GM12874 (cell line): Measurements from ENCODE around the gene RHBDD1.

Source experiments
- TF ChIP-seq, protein P1 (sequence below): IDR thresholded peaks from 2 replicates; pipeline ENCODE4 v1.5.1; 2011; ENCODE audit warnings: low read depth, mild to moderate bottlenecking, control low read depth, low read length, moderate library complexity; ENCODE audit not compliant: insufficient read depth

Gene RHBDD1

GRCh38 chr2:226884166-226884565 is 48.3 kb downstream of the RHBDD1 start:
- TF ChIP-seq, protein P1, sequence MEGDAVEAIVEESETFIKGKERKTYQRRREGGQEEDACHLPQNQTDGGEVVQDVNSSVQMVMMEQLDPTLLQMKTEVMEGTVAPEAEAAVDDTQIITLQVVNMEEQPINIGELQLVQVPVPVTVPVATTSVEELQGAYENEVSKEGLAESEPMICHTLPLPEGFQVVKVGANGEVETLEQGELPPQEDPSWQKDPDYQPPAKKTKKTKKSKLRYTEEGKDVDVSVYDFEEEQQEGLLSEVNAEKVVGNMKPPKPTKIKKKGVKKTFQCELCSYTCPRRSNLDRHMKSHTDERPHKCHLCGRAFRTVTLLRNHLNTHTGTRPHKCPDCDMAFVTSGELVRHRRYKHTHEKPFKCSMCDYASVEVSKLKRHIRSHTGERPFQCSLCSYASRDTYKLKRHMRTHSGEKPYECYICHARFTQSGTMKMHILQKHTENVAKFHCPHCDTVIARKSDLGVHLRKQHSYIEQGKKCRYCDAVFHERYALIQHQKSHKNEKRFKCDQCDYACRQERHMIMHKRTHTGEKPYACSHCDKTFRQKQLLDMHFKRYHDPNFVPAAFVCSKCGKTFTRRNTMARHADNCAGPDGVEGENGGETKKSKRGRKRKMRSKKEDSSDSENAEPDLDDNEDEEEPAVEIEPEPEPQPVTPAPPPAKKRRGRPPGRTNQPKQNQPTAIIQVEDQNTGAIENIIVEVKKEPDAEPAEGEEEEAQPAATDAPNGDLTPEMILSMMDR, result no peak

GRCh38 chr2:226885769-226886435 is 50.0 kb downstream of the RHBDD1 start:
- TF ChIP-seq, protein P1, result no peak

- TF ChIP-seq, protein P1, result no peak
Measured at GRCh38 chr2:226887940-226888339, 52.1 kb downstream of the RHBDD1 start.

DNA sequence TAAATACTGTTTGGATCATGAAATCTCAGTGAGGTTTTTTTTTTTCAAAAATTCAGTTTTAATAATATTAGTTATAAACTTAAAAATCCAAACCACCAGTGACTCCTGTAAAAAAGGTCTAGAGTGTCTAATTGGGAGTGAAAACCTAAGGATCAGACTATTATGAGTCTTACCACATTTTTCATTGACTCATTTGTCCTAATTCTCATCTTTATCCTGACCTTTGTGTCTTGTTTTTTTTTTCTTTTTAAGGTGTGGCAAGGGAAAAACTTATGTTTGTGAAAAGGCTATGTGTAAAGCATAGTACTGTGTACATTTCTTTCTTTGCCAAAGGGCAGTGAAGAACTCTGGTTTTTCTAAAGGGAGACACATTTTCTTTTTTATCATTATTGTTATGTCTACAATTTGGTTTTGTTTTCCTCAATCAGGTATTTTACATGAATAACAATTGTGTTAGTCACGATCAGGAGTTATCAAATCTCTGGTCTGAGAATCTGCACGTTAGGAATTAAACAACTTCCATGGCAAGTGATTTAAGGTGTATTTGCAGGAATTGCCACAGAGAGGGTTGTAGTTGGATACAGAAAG is 52.6 kb downstream of the RHBDD1 start:
- TF ChIP-seq, protein P1, result no peak

DNA sequence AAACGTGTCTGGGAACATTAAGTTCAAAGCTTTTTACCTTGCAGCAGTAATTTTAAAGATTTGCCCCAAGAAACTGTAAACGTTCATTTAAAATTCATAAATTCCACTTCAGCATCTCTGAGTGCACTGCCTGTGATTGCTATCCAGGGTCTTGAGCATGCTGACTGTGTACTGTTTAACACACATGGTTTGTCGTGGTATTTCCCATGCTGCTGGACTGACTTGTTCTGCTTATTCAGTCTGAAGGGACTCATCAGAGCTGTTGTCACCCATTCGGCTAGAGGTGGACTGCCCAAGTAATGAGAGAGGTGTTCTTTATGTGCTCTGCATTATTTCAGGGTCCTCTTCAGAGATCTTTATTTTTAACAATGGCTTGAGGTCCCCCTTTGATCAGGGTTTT is 53.1 kb downstream of the RHBDD1 start:
- TF ChIP-seq, protein P1, result no peak

DNA sequence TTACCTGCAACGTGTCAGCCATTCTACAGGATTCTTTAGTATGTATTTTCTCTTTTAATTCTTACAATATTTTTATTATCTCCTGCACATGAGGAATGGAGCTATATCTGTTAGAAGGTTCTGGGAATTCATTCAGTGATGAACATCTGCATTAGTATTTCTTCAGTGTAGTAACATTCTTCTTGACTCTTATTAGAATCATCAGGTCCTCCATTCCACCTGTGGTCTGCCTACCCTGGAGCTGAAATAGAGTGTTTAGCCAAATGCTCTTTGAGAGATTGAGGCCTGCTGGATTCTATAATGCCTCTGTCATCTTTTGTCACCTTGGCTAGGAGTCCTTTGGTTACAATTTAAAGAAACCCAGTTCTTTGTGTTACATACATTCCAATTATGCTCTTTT is 54.4 kb downstream of the RHBDD1 start:
- TF ChIP-seq, protein P1, result no peak

- TF ChIP-seq, protein P1, result no peak
Measured at GRCh38 chr2:226891780-226892590, 56.1 kb downstream of the RHBDD1 start.
